GM18499 (cell line): ENCODE measurements around the gene CCDC177.
A peak's percentile ranks its signal among the peaks of the same experiment; 100 is the strongest.

Source experiments
- ATAC-seq: cut with Tn5 transposase; IDR thresholded peaks from one replicate; pipeline ENCODE4 v1.9.1; 2021; ENCODE audit warnings: moderate number of reproducible peaks; ENCODE audit not compliant: insufficient read depth, unreplicated experiment

CCDC177 gene

DNA sequence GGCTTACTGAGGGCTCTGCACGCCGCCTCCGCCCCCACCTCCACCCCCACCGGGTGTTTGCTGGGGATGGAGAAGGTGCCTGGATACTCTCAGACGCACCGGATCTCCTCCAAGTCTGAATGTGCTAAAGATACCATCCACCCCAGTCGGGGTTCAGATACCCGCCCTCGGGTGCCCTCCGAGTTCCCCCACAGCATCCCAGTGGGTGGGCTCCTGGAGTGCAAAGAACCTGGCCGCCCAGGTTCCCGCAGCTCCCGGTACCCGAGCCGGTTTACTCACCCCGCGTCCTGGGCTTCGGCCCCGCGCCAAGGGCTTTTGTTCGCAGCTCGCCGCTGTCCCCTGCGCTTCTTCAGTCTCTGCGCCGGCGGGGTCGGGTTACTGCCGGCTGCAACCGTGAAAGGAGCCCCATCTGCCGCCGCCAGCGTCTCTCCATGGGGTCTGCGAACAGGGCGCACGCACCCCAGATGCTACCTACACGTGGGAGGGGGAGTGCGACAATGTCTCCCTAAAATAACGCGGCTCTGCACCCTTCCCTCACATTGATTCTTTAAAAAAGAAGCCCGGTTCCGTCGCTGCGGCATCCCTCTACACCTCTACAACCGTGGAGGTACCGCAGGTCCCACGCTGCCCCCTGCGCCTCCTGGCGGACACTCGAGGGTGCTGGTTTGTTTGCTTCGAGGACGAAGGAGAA is at the start of gene CCDC177:
CCDC177 (minus strand) TSS at position 609 of the 691 bp plus-strand sequence. CDS start 1,249 bp downstream, outside the sequence.
- no peak for ATAC-seq

DNA sequence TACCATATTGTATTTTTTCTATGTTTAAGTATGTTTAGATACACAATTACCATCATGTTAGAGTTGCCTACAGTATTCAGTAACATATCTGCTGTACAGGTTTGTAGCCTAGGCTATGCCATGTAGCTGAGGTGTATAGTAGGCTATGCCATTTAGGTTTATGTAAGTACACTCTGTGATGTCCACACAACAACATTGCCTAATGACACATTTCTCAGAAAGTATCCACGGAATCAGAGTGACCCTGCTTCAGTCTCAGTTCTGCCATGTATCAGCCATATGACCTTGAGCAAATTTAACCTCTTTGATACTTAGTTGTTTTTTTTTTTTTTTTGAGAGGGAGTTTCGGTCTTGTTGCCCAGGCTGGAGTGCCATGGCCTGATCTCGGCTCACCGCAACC is 49.5 kb upstream of the CCDC177 start:
- no peak for ATAC-seq

DNA sequence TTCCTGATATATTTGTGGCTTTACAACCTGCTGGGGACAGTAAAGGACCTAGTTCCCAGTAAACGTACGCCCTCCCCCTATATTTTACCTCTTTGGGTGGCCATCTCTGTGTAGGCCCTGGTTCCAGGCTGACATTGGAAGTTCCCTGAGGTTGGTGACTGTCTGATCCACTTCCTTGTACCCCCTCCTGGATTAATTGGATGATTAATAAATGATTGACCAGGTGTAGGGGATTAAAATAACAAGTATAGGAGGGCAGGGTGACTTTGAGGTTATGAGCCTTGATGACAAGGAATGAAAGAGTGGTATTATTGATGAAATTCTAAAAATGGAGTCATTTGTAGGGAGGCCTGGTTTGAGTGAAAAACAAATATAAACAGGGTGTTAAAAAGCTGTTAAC is 46.3 kb upstream of the CCDC177 start:
- no peak for ATAC-seq

DNA sequence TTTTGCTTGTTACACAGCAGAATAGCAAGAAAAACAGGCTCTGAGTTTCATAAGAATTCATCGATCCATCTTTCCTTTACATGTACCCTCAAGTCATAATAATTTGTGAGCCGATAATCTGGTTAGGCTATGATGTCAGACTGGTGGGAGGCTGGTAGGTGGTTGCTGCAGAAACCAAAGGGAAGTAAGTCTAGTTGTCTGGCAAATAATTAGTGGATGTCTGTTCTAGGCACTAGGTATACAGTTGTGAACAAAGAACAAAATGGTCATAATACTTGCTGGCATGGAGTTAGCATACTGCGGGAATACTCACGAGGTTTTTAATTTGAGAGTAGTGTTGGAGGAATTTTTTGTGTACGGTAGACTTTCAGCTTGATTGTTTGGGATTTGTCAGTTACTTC is 45.5 kb upstream of the CCDC177 start:
- ATAC-seq, result no peak

DNA sequence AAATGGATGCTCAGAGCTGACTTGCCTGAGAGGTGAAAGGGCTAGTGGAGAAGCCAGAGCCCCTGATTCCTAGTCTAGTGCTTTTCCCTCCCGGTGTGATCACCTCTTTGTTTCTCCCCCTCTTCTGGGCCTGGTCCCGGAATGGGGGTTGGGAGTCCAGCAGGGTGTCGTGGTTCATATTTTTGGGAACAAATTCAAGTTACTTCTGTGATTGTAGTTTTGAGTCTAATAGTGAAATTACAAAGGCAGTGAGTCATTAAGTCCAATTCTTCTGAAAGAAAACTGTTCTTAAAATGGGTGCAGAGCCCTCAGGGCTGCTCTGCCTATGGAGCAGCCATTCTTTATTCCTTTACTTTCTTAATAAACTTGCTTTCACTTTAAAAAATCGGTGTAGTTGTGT is 44.3 kb upstream of the CCDC177 start:
- ATAC-seq, result no peak

DNA sequence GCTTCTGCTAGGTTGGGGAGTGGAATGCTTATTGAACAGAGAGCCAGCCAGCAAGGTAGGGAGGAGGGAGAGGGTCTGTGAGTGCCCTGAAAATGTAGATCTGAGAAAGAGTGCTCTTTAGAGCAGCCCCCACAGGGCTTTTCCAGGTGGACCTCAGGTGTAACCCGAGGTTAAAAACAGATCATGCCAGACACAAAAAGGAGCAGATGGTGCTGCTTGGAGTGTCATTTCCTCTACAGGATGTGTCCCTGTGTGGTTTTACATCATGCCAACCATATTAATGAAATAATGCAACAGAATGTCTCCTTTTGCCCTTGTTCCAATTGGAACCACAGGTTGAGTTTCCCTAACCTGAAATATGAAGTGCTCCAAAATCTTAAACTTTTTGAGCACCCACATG is 43.1 kb upstream of the CCDC177 start:
- no peak for ATAC-seq

DNA sequence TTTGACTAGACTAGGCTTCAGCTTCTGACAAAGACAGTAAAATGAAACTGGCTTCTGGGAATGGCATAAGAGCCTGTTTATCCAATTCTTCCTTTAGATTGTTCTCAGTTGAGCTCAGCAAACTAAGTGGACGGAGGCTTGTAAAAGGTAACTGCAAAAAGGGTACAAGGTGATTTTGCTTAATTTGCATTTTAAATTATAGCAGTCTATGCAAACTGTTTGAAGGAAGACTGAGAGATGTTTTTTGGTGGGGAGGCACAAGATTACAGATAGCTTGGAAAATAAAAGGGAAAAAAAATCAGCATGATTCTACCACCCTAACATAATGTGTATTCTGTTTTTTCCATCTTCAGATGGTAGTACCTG is 41.7 kb upstream of the CCDC177 start:
- no peak for ATAC-seq

DNA sequence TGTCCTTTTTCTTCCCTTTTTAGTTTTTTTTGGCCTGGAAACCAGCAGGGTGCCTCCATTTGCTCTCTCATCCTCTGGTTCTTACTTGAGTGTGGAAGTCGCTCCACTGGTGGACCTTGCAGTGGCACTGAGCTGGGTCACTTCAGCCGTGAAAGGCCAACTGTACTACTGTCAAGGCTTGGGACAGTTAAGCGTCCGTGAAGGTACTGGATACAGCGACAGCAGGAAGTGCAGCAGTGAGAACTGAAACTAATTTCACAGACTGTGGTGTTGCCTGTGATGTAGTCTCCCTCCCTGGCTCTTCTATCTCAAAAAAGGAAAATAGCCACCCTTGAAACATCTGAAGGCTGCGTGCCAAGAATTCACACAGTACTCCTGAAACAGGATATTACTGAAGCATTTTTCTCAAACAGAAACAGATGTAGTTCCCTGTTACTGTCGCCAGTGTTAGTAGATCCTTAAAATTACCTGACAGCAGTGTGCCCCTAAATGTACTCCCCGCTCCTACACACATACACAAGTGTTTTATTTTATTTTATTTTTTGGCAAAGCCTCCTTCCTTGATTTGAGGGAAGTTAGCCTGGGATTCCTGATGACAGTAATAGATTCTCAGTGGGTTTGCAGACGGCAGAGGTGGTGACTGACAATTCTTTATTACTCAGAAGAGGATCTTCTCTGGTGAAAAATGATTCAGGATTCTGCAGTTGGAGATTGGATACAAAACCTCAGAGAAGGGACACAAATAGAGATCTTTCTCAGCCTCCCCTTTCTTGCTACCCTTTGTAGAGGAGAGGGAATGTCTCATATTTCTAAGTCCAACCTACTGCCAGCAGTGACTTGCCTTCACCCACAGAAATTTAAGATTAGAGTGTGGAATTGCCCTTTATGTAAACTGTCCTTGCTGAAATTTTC is 41.1 kb upstream of the CCDC177 start:
- peak; percentile 48 for ATAC-seq

DNA sequence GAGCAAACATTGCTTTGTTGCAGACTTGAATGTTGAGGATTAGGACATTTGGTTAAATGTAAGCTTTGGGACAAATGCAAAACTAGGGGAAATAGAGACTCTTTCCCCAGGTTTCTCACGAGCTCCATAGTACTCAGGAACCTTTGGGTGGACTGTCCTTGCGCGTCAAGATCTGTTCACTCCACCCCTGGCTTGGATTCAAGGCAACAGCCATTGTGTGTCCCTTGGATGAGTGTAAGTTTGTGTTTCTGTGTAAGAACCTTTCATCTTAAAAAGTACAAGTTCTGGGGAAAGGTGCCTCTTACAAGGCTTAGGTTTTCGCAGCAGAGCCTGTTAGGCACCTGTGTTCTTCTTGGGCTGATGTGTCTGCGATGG is 40.4 kb upstream of the CCDC177 start:
- ATAC-seq, result no peak

DNA sequence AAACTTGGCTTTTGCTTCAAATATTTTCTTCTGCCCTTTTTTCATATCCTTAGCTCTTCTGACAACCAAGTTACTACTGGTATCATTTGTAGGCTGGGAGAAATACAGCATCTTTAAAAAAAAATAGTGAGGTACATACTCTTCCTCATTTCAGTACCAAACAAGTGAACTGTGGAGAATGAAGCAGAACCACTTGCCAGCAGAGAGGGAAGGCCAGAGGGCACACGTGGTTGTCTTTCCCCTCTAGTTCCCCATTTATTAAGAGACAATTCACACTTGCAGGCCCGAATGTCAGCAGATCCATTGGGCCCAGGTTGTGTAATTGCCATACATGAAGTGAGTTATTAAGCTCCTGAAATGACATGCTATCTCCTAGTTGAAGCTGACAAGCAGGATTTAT is 39.9 kb upstream of the CCDC177 start:
- ATAC-seq, result no peak

DNA sequence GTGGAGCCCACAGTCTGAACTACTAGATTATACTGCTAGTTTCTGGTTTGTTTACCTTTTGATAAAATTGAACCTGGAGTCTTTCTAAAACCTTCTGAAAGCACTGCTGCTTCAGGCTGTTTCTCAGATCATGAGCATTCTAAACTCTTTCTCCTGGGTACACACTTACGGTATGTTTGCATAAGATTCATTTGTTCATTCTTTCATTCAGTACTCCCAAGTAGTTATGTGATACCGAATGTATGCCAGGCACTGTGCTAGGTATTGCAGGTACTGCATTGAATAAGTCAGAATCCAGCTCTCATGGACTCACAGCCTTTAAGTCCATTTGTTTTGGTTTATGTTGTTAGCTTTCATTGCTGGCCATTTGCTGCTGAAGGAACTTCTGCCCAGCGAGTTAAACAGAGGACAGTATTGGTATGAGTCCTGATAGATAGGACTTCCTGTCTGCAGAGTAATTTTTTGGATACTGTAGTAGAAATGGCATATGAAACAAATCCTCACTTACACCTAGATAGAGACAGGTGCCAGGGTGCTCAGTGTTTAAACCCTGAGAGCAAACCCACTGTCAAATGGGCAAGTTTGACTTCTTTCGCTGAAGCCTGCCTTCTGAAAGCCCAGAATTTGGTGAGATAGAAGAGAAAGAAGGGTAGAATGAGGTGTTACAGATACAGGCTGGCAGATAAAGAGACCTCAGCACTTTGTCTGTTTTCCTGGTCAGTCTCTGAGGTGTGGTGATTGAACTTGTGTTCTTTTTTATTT is 38.8 kb upstream of the CCDC177 start:
- ATAC-seq, result no peak

DNA sequence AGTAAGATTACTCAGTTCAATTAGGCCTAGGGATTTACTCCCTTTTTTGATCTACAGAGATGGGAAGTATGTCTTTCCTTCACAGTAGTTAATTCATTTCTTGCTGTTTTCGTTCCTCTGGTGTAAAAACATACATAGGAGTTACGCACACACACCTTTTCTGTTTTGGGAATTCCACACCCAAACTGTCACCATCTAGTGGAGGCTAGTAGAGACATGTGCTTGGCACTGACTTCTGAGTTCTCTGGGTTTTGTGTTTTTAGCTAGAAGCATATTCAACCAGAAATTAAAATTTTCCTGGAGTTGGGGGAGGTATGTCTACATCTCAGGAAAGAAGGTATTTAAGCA is 38.1 kb upstream of the CCDC177 start:
- ATAC-seq, result no peak

DNA sequence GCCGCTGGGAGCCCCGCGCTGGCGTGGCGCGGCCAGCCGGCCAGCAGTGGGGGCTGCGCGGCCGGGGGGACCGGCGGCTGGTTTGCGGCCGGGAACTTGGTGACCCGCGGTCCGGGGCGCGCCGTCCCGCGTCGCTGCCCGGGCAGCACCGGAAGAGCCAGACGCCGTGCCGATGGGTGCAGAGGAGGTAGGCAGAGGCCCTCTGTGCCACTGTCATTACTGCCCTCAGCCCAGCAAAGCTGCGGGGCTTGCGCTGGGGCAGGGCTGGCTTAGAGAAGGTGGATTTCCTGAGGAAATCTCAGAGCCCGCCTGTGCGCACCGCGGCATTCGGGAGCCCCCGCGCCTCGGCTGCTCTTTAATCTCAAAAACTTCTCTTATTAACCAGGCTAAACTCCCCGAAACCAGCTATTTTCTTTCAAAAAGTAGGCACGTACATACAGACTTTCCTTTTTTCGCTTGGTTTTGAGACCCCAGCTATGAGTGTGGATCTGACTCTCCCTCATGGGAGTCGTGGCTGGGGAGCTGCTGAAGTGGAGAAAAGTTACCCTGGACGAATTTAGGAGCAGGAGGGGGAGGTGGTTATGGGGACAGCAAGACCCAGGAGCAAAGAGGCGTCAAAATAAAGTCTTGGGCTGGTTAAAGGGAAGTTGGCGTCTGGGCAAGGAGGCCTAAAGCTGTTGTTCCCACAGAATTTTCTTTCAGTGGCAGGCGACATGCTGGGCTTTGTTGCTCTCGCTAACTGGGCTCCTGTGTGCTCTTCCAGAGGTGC is 37.5 kb upstream of the CCDC177 start:
- ATAC-seq, result no peak

DNA sequence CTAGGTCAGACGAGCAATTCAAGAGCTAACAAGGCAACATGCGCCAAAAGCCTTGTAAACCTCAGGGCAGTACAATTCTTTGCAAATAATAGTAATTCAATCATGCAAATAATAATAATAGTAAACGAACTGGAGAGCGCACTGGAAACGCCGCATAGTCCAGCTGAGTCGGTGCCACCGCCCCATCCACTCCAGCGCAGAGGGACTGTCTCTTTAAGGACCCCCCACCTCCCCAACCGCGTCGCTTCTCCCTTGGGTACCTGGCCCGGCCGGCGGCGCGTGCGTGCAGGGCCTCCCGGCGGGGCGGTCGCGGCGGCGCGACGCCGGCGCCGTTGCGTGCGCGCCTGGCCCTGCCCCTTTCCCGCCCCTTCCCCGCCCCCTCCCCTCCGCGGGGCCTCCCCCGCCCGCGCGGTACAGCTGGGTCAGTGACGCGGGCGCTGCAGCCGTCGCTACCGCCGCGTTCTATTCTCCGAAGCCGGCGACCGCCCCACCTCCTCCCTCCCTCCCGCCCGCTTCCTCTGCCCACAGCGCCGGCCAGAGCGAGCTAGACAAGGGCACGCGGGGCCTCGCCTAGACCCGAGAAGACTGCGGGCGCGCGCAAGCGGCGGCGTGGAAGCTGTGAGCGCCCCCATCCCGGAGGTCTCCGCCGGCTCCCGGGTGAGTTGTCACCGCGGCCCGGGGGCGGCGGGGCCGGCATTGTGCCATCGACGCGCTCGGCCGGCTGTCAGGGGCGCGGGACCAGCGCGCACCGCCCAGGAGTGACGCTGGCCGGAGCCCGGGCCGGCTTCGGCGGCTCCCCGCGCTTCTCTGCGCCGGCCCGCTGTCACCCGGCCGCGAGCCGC is 36.7 kb upstream of the CCDC177 start, which contains the start of gene SUSD6:
SUSD6 (plus strand) TSS at position 425 of the 842 bp plus-strand sequence. CDS start 46,997 bp downstream, outside the sequence.
- ATAC-seq, result no peak

DNA sequence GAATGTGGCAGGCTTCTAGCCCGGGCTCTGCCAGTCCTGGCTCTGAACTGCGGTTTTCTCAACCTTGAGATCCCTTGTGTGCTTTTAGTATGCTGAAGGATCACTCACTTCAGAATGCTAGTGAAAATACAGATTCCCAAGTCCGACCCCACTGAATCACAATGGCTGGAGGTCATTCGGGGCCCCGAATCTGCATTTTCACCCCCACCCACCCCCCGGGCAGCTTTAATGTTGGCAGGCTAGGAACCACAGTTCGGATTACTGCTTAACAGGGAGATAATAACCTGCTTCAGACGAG is 36.2 kb upstream of the CCDC177 start:
- no peak for ATAC-seq

DNA sequence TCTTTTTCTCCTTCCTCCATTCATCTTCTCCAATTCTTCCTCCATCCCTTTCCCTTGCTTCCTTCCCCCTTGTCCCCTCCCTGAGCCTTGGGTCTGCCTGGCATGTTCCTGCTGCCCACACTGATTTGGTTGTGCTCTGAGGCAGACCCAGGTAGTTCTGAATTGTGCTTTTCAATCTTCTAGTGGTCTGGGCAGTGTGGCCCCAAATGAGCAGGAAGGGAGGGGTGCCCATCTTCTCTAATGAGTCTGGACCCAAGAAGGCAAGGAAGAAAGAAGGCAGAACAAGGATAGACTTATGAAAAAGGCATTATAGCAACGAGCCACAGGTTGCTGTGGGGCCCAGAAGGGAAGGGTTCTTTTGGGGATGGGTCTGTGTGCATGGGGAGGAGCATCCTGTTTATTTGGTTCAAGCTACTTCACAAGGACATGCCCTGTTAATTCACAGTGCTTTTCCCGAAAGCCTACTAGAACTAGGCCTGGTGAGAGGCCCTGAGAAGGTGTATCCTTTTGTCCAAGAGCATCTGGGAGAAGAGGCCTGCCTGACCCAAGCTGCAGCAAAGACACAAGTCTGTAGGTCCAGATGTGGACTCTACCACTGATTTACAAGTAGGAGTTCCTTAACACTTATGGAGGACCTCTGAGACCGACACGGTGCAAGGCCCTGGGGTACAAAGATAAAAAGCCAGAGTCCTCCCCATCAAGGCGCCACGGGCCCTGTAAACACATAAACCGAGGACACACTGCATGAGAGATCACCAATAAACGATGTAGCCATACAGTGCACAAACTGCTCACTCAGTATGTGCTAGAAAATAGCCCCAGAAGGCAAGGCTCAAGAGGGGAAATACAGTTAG is 35.6 kb upstream of the CCDC177 start:
- no peak for ATAC-seq

DNA sequence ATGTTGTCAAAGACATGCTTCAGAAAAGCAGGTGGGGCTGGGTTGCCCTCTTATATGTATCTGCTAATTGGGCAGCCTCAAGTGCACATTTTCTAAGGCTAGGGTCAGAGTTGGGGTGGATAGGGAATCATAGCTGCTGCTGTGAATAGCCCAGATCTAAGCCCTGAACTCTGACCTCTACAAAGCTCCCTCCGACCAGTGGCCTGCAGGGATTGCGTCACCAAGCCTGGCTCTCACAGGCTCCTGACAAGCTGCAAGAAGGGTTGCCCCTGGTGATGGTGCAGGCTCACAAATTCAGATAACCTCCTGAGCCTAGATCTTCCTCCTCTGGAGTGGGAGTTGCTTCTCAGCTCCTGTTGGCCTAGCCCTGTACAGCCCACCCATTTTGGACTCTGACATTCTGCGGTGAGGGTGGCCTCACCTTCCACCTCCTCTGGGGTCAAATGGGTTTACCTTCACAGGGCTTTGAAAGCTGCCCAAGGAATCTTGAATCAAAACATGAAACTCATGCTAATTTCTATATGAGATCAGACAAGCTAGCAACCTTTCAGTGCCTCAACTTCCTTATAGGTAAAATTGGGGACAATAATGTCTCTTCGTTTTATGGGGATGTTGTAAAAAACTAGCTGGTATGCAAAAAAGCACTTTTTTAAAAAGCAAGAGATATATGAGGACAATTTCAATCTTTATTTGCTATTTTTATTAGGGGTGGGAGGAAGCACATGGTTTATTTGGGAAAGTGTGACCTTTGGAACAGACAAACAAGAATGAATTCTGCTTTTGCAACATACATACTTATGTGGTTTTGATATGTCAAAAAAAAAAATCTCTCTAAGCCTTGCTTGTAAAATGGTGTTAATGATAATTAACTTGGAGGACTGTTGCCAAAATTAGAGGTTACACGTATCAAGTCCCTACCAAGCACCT is 31.9 kb upstream of the CCDC177 start:
- ATAC-seq, result no peak

DNA sequence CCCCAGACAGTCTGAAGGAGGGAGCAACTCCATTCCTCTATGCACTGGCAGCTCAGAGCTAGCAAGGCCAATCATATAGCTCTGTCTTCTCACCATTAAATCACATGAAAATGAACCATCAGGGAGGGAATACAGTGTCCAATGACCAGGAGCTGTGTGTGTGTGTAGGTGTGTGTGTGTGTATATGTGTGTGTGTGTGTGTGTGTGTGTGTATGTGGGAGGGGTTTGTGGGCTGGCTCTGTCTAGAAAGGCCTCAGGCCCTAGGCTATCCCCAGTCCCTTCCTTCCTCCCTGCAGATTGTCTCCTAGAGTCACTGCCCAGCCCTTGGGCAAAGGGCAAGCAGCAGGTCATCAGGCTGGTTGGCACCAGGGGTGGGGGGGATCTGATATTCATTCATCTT is 31.1 kb upstream of the CCDC177 start:
- ATAC-seq, result no peak
